HCT116 (cell line): ENCODE results near the gene ATXN1. TPM values are rescaled to one million over a fixed set of nuclear protein-coding genes. Genes with fewer than 3 reads are reported as not detected.

ENCODE experiments used
- ATF3 ChIP-seq: IDR thresholded peaks from 2 replicates; pipeline ENCODE4 v1.6.1; 2012
- CEBPB ChIP-seq: IDR thresholded peaks from 2 replicates; pipeline ENCODE4 v1.6.1; 2012; ENCODE audit warnings: low read depth
- ELF1 ChIP-seq: IDR thresholded peaks from 2 replicates; pipeline ENCODE4 v1.6.1; 2012; ENCODE audit warnings: low read depth, borderline replicate concordance
- EZH2phosphoT487 ChIP-seq: fragments of 200-600 bp; IDR thresholded peaks from 2 replicates; pipeline ENCODE4 v1.6.1; 2018; ENCODE audit warnings: antibody characterized with exemption, borderline replicate concordance
- RAD21 ChIP-seq: IDR thresholded peaks from 2 replicates; pipeline ENCODE4 v1.6.1; 2012; ENCODE audit warnings: low read depth, mild to moderate bottlenecking
- REST ChIP-seq: IDR thresholded peaks from 2 replicates; pipeline ENCODE4 v1.6.1; 2012; ENCODE audit warnings: low read depth
- SRF ChIP-seq: IDR thresholded peaks from 2 replicates; pipeline ENCODE4 v1.6.1; 2012; ENCODE audit warnings: low read depth
- ZBTB33 ChIP-seq: IDR thresholded peaks from 2 replicates; pipeline ENCODE4 v1.6.1; 2011; ENCODE audit warnings: mild to moderate bottlenecking, low read length, moderate library complexity; ENCODE audit not compliant: insufficient replicate concordance; ENCODE audit errors: extremely low read depth
- ZNF274 ChIP-seq: fragments of 200-500 bp; sonication (Bioruptor generic); IDR thresholded peaks from 2 replicates; pipeline ENCODE4 v1.6.1; 2014; ENCODE audit warnings: mild to moderate bottlenecking, low read depth, low read length, inconsistent platforms
- total RNA-seq: library from RNA; stranded (reverse); gene quantifications from one replicate; pipeline ENCODE4 v1.2.1, GENCODE V29; 2021; ENCODE audit not compliant: unreplicated experiment

Gene ATXN1
- total RNA-seq, 1 experiment from 2014 or later: 21.0 TPM

- TF ChIP-seq ZBTB33 (no peak), EZH2phosphoT487 (no peak), SRF (no peak), CEBPB (no peak), RAD21 (no peak; the same call in 1 of the 2 replicates), ELF1 (no peak), REST (no peak), ATF3 (no peak), ZNF274 (no peak)
- TF ChIP-seq, all 23 proteins: peak for 5
Observed at GRCh38 chr6:16759646-16760515, 1.4 kb downstream of the ATXN1 start (continued).
